T-helper 2 cell treated with Interferon-gamma antibody and Interleukin-4, amounts not matched to agents 100 ng/mL and 5 ng/mL, for 36 hours (primary cell): Measurements from ENCODE around the gene ACP1. TPM values are rescaled to one million over a fixed set of nuclear protein-coding genes. Genes with fewer than 3 reads are reported as not detected.

Experiments
- intact Hi-C: fragments of 100-400 bp; cut with micrococcal nuclease; formaldehyde crosslinking; loops from one replicate; pipeline ENCODE4 v1.15.1; 2023
- total RNA-seq: library from RNA; stranded (reverse); gene quantifications from 2 replicates; pipeline ENCODE4 v1.2.3, GENCODE V29; 2022

ACP1 gene
- total RNA-seq, 1 donor from 2014 or later, result 94.9 TPM

DNA sequence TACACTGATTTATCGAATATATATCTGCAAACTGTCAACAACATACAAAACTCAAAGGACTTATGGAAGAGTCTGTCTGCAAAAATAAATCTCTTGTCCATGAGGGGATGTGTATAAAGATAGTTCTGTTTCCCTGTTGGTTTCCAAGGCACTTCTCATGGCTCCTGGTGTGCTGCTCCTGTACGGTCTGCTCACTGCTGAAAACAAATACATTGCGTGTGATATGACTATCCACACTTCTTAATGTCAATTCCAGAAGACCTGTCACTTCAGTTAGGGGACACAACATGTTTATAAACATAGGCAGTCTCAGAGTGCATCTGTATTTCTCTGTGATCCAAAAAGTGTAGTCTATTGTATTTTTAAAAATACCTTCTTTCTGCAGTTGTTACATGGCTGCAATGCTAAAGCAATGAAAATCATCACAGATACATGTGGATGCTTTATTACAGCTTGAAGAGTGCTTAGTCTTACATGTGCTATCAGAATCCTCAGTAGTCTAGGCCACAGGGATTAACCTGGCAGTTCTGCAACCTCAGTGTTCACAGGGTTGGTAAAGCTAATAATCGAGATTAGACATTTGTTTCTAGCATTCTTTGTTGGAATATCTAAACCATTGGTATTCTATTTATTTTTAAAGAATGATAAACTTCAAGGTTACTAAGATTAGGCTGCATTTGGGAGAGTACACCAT is 15.4 kb downstream of the ACP1 start:
- intact Hi-C loops, result no loop called here

DNA sequence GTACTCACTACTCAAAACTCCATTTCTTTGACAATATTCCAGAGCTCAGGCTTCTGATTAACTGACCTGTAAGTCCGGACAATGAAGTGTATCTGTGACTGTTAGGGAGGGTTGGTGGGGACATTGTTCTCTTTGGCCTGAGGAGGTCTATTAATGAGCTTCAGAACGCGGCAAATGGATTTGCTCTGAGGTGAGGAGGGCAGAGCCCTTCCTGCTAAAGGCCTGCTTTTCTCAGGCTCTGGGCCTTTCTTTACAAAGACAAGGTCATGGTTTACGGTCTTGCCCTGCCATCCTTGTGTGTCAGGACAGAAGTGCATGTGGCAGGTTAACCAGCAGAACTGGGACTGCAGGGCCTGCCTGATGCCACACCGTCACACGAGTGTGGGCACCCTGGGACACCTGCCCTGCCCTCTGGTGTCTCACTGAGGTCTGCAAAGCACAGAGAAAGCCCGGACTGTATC is 15.9 kb downstream of the ACP1 start:
- intact Hi-C loops, result no loop called here

DNA sequence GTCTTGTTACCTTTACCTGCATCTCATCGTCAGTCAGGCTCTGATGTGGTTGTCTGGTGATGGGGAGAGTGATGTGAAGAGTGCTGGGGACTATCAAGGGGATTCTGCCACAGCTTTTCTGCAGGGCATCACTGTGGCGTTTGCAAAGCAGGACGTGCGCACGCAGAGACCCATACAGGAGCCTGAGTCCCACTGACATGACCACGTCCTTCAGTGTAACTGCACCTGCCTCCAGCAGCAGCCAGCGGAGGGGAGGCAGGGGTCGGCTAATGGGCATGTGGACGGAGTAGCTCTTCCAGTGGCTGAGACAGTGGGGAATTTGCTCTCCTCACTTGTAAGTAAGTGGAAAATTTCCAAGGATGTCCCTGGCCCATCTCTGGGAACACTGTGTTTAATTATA is 16.6 kb downstream of the ACP1 start:
- intact Hi-C loops, result no loop called here

DNA sequence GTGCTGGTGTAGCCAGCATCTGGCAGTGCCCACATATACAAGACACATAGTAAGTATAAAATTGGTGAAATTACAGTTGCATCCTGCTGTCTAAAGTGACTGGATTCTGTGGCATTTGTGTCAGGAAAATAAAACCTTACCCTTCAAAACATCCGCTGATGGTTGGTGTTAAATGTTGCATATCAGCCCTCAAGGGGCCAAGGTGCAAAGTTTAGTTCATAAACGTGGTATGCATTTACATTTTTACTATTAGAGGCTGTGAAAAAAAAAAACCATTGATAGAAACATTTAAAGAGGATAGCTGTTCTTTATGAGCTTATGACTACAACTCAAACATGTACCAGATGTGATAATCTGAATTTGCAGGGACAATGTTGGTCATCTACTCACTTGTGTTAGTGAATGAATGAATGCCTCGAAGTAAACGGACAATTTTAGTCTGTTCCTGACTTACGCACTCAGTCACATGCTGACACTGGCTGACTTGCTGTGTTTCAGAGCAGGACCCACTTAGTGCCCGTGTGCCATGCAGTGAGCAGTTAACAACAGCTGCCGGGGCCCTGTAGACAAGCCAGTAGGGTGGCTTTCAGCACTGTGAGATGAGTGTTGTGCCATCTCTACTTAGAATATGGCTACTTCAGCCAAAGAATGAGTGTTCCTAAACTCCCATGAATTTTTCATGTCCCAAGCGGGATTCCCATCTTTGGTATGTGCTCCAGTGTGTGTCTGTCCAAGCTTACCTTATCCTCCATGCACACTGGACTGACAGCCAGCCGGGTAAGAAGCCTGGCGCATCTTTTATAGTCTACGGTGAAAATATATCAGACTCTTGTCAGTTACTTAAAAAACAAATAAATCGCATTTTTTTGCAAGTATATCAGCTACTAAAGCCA is 17.9 kb downstream of the ACP1 start:
- intact Hi-C loops, result no loop called here

DNA sequence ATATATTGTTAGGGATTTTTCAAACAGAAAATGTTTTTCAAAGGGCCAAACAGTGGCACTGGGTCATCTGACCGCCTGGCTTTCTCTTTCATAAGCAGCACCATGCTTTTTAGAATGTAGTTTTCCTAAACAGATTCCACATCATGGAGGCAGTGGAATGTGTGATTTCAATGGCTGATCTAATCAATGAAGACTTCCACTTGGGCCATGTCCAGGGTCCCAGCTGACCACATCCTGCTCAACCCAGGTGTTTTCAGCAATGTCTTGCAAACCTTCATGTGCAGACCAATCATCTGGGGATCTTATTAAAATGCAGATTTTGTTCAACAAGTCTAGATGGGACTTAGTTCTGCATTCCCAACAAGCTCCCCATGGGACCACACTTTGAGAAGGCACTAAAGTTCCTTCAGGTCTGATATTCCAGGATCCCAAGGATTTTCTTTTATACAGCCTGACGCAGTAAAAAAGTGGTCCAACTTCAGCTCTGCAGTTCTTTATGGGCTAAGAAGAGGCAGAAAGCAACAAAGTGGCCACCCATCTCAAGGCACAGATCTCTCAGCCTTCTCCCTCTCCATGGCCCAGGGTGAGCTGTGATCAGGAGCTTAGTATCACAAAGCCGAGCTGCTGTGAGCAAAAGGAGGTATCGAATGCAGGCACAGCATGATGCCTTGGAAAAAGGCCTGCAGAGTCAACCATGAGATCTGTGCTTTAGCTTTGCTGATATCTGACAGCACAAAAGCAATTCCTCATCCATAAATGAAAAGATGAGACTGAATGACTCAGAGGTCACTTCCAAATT is 19.4 kb downstream of the ACP1 start:
- intact Hi-C loops, result no loop called here

DNA sequence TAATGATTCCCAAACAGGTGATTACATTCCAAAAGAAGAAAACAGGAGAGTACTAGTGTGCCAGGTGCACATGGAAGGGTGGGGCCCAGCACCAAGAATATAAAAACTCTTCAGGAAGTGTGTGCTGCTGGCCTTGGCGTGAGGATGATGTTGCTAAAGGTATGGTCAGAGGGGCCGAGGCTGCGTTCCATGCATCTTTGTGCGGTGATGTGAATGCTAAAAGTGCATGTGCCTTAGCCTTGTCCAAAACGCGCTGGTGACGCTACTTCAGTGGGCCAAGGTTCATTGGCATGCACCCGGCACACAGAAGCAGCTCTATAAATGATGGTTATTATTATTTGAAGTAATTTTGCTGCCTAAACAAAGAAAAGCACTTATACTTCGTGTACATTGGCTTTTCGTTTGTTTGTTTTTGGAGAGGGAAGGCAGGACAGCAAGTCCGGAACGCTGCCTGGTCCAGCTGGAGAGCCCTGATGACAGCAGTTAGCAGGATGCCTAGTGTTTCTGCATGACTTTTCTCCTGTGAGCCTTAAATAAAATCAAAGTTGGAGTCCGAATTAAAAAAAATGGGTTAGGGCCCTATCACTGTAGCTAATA is 20.2 kb downstream of the ACP1 start:
- intact Hi-C loops, result no loop called here

DNA sequence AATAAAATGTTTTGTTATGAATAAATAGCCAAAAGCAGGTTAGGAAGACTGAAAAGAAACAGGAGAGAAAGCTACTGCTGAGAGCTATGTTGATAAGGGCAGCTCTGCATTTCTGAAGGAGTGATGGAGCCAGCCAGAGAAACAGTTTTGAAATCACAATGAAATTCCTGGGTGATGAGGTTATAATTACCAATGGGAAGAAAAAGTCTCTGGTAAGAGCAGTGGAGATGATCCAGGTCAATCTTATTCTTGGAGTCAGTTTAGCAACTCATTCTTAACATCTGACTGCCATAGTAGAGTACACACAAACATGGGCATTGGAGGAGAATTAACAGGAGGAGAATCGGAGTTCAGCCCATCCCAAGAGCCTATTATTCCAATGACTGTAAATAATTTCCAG is 20.8 kb downstream of the ACP1 start:
- intact Hi-C loops, result no loop called here

DNA sequence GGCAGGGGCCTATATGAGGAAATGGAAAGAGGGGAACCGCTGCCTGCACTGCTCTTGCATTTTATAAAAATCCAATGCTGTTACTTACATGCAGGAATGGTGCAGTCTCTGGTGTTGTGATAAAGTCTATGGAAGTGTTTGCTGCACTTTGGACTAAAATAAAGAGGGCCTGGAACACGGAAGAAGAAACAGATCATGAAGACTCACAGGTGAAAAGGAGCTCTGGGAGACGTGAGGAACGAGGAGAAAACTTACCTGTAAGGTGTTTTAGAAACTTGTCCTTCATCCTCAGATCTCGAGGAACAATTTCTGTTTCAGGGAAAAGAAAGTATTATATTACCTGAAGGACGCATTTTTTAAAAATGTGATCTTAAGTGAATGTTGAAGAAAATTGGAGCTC is 21.3 kb downstream of the ACP1 start:
- intact Hi-C loops, result loop anchor here (2.0 kb wide), 1 partner anchor 21 kb away; the partner anchor contains the start of genes ACP1 and SH3YL1

DNA sequence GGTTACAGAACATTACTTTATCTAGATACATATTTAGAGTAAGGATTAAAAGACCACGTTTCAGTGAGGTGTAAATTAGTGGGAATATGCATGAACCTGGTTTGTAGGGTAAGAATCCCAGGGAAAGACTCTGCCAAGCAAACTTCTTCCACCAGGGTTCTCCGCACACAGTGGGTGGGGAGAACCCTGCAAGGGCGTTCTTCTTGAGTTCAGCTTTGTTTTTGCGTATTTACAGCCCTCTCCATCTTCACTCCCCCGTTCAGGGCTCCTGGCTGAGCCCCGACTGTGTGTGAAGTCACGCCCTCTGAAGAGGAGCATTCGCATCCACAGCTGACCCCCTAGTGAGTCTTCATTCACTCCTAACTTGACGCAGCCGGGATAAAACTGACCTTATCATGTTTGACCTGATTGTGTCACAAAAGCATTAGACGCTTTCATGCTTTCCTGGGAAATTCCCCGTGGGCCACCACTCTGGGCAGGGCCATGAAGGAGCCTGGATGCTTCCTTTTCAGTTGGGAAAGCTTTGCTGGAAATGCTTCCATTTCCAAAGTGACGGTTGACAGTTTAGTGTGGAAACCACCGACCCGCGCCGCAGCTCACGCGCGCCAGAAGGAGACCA is 22.1 kb downstream of the ACP1 start:
- intact Hi-C loops, result loop anchor here (2.0 kb wide), 1 partner anchor 22 kb away; the partner anchor contains the start of genes ACP1 and SH3YL1

DNA sequence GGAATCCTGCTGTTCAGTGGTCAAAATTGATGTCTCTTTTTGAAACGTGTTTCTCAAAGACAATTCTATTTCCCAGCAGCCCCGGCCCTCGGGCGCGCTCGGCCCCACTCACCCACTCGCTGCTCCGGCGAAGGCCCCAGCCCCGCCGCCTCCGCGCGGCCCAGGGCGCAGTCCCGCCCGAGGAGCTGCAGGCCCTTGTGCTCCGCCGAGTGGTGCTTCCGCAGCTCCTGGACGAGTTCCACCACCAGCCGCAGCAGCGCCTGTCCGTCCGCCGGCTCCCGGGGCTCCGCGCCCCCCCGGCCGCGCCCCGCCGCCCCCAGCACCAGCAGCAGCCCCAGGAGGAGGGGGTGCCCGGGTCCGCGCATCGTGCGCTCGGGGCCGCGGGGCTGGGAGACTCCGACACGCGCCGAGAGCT is 22.7 kb downstream of the ACP1 start:
- intact Hi-C loops, result loop anchor here (2.0 kb wide), 1 partner anchor 23 kb away; the partner anchor contains the start of genes ACP1 and SH3YL1

DNA sequence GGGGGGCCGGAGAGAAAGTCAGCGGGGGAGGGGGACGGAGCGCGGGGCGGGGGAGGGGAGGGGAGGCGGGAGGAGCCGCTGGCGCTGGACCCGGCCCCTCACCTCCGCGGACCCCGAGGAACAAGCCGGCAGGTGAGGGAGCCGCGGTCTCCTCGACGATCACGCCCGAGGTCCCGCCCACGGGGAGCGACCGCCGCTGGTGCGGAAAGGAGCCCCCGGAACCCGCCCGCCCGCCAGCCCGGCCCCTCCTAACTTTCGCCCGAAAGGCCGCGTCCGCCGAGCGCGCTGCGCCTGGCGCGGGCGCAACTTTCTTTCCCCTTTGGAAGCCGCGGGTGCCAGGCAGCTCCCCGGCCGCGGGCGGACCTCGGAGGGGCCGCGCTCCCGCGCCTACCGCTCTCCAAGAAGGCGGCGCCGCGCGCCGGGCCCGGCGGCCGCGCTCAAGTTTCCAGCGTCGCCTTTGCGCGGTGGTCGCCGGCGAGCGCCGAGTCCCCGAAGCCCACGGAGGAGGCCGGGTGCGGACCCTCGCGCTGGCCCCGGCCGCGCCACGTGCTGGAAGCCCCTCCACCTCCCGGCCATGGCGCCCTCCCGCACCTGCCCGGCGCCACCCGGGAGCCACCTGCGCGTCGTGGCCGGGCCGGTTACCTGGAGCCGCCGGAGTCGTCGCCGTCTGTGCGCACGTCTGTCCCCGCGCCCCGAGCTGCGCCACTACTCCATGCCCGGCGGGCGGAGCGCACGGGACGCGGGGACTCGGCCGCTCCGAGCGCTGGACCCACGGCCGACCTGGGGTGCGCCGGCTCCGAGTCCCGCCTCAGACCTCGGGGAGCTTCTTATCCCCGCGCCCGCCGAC is 23.4 kb downstream of the ACP1 start, which contains the start of gene ALKAL2:
Gene ALKAL2 (minus strand): TSS at position 181 of the 847 bp plus-strand sequence. CDS start 256 bp downstream, outside the sequence.
- intact Hi-C loops, result loop anchor here (2.0 kb wide), 1 partner anchor 23 kb away; the partner anchor contains the start of genes ACP1 and SH3YL1

DNA sequence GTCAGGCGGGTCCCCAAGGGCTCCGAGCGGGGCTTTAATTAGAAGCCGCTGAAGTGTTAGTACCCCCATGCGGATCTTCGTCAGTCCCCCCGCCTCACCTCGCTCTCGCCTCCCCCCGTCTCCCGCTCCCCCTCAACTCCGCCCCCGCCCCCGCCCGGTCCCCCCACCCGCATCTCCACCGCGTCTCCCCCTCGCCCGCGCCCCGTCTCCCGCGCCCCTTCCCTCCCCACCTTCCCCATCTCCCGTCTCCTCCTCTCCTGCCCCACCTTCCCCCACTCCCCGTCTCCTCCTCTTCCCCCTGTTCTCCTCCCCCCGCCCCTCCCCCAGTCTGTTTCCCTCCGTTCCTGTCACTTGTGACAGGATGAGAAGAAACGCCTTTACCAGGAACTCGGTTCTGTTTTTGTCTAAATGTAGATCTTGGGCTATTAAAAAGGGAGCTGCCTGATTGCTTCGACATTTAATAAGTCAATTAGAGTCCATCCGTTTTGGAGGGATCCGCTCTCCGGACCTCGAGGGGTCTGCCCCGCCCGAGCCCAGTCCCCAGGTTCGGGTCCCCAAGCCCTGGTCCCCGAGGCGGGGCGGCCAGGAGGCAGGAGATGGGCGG is 24.1 kb downstream of the ACP1 start:
- intact Hi-C loops, result no loop called here

DNA sequence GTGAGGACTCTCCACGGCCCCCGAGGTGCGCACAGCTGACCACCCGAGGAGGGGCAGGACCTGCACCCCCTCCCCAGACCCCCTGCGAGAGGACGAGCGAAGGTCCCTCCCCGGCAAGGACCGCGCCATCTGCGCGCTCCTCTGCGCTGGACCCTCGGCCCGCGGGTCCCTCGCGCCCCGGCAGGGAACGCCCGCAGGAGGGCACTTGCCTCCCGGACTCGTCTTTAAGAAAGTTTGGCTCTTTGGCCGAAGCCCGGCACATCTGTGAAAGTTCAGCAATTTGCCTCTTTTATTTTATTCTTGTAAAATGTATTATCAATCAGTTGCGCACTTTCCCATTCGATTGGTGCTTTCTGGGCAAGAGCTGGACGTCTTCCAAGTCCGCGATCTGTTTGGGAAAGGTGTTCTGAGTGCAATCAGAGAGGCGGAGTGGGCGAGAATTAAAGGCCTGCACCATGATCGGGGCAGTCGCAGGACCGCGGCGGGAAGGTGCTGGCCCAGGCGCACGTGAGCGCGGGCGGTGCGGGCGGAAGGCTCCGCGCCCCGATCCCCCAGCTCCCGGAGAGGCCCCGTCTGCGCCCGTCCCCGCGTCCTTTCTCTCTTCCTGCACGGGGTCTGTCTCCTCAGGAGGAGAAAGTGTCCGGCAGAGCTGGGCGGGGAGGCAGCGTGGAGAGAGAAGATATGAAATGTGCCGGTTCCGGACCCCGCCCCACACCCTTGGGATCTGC is 24.8 kb downstream of the ACP1 start:
- intact Hi-C loops, result no loop called here

DNA sequence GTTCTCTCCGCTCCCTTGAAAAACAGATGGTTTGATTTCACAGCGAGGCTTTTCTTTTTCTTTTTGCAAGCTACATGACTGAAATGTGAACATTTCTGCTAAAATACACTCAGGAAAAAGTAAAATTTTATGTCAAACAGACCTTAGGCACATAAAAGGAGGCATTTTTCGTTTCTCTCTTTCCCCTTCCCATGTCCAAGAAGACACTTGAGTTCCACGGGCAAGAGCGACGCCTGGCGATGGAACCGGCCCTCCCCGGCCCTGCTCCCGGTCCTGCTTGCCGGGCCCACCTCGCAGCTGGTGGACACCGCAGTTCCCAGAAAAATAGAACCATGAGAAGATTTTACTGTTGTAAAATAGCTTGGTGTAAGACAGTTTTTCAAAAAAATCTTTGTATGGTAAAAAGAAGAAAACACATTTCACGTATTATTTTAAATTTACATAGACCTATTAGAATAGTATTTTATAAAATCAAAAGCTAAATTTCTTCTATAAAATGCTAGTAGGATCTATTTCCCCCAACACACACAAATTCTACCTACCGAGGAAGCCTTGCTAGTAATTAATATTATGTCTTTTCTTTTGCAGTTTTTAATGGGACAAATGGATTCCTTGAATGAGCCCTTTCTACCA is 25.5 kb downstream of the ACP1 start:
- intact Hi-C loops, result no loop called here

DNA sequence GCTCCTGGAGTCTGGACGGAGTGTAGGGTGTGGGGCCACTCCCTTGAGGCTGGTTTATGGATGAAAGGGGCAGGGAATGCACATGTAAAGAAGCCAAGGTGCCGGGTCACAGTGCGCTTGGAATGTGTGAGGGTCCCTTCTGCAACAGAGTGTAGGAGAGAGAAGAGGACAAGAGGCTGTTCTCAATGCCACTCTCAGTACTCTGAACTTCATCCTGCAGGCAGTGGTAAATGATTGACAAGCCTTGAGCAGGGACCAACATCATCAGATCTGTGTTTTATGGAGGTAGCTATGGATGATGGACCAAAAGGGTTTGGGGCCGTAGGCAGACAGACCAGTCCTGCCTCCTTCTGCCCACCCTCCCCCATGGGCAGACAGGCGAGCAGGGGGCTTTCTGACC is 30.3 kb downstream of the ACP1 start:
- intact Hi-C loops, result no loop called here

DNA sequence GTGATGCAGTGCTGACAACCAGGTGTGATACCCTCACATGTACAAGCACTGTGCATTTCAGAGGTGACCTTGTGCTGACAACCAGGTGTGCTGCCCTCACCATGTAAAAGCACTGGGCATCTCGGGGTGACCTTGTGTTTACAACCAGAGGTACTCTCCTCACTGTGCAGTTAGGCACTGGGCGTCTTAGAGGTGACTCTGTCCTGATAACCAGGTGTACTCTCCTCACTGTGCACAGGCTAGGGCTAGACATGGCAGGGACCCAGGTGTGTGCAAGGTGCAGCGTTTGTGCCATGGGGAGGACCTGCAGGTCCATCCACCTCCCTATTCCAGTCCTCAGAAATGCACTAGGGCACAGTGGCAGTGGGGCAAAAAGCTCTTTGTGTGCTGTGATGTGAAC is 31.6 kb downstream of the ACP1 start:
- intact Hi-C loops, result no loop called here

DNA sequence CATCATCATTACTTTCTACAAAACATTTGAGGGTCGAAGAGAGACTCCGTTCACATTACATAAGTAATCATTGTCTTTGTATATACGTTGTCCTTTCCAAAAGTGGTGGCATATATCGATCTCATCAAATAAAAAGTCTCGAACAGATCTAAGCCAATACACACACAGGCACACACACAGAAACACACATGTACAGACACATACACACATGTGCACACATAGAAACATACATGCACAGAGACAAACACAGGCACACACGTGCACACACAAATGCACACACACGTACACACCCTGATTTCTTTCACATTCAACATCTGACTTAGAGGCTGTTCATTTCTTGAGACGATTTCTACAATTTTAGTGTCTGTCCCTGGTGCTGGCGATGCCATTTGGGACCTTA is 40.6 kb downstream of the ACP1 start:
- intact Hi-C loops, result no loop called here
